Activated T-cell treated with anti-CD3 and anti-CD28 coated beads for 4 hours (primary cell): ENCODE results near the gene MACIR.
"Not testable (repeated sequence)": the region's sequence is repeated elsewhere in the genome, so short reads cannot be mapped to it uniquely, and the experiment has no call there.

Source experiments
- DNase-seq: peaks from one replicate; pipeline ENCODE4 v3.0.0-alpha.2; 2020

MACIR gene, protein sequence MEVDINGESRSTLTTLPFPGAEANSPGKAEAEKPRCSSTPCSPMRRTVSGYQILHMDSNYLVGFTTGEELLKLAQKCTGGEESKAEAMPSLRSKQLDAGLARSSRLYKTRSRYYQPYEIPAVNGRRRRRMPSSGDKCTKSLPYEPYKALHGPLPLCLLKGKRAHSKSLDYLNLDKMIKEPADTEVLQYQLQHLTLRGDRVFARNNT

GRCh38 chr5:103258368-103258956 lies at the start of gene MACIR:
MACIR (plus strand) TSS chr5:103258763; CDS start chr5:103275920, 17,157 bp downstream.
- peak; percentile 86 for DNase-seq

GRCh38 chr5:103209065-103209464 lies 49.5 kb upstream of the MACIR start:
- no peak for DNase-seq

GRCh38 chr5:103210952-103211351 lies 47.6 kb upstream of the MACIR start:
- DNase-seq: no peak

- DNase-seq: no peak
Observed at GRCh38 chr5:103211576-103212561, 46.7 kb upstream of the MACIR start.

- DNase-seq: no peak
Observed at GRCh38 chr5:103216137-103216536, 42.4 kb upstream of the MACIR start.

DNA sequence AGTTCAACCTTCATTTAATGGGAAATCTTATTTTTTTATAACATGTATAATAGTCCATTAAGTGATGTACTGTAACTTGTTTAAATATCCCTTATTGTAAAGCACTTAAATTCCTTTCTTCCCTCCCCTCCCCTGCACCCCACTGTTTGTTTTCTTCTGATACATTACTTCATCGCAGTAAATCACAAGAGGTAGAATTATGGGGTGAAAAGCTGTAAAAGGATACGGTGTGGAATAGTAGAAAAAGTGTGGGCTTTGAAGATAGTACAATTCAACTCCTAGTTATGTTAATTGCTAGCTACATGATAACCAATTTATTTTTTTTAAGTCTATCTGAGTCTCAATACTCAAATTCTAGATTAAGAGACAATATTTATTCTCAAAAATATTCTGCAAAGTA lies 41.9 kb upstream of the MACIR start:
- no peak for DNase-seq

GRCh38 chr5:103217101-103217500 lies 41.5 kb upstream of the MACIR start:
- no peak for DNase-seq

- no peak for DNase-seq
Observed at GRCh38 chr5:103218164-103218563, 40.4 kb upstream of the MACIR start.

DNA sequence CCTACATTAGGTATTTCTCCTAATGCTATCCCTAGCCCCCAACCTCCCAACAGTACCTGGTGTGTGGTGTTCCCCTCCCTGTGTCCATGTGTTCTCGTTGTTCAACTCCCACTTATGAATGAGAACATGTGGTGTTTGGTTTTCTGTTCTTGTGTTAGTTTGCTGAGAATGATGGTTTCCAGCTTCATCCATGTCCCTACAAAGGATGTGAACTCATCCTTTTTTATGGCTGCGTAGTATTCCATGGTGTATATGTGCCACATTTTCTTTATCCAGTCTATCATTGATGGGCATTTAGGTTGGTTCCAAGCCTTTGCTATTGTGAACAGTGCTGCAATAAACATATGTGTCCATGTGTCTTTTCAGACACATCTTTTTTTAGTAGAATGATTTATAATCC lies 39.5 kb upstream of the MACIR start:
- DNase-seq: not testable (repeated sequence)

DNA sequence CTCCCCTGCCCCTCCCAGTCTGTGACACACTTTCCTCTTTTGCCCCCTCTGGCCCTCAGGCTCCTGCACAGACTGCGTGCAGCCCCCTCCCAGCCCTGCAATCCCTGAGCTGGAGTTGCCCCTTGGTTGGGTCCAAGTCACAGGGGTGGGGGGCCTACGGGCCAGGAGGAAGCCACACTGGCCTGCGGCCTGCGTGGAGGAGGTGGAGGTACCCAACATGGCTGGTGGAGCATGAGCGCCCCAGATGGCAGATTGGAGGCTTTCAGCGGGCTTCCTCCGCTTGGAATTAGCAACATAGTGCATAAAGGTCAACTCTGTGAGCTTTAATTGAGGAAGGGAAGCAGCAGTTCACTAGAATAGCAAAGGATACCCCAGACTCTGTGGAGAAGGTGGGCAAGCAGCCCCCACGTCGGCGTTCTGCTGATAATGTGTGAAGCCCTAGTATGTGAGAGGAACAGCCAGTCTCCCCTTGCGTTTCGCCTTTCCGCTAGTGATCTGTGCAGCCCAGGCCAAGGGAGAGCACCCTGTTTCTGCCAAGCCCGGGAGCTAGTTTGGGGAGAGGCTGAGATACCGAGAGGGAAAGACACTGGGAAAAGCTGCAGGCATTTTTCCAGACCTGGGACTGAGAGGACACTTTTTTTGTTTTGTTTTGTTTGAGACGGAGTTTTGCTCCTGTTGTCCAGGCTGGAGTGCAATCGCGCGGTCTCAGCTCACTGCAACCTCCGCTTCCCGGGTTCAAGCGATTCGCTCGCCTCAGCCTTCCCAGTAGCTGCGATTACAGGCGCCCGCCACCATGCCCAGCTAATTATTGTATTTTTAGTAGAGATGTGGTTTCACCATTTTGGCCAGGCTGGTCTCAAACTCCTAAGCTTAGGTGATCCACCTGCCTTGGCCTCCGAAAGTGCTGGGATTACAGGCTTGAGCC lies 35.3 kb upstream of the MACIR start:
- DNase-seq: no peak

- DNase-seq: peak; percentile 1
Observed at GRCh38 chr5:103224118-103224893, 34.3 kb upstream of the MACIR start.

GRCh38 chr5:103224894-103225246 lies 33.7 kb upstream of the MACIR start:
- no peak for DNase-seq

DNA sequence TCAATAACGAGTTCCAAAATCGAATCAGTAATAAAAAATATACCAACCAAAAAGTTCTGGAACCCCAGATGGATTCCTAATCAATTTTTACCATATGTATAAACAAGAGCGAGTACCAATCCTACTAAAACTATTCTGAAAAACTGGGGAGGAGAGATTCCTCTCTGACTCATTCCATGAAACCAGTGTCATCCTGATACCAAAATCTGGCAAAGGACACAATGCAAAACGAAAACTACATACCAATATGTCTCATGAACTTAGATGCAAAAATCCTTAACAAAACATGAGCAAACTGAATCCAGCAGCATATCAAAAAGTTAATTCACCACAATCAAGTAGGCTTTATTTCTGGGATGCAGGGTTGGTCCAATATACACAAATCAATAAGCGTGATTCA lies 30.5 kb upstream of the MACIR start:
- no peak for DNase-seq

GRCh38 chr5:103228588-103228987 lies 30.0 kb upstream of the MACIR start:
- DNase-seq: no peak

DNA sequence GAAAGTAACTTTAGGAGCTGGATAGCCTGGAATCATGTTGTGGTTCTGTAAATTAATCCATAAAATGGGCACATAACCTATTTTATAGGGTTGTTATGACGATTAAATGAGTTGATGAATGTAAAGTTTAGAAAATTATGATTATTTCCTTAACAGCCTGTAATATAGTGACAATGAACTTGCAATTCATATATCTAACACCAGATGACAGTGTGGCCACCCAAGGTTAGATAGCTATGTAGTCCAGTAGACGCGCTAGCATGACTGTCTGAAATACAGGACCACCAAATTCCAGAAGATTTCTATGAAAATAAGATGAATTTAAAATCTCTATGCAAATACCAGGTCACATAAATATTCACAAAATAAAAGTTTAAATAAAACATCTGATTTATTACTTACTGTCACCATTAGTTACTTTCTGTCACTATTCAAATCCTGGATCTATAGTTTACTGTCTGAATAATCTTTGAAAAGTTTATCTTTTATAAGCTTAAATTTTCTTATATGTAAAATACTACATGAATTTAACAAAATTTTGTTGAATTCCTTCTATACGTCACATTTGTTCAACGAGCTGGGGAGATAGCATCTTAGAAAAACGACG lies 26.1 kb upstream of the MACIR start:
- DNase-seq: no peak

- no peak for DNase-seq
Observed at GRCh38 chr5:103234239-103234975, 24.2 kb upstream of the MACIR start.

- DNase-seq: no peak
Observed at GRCh38 chr5:103235891-103236290, 22.7 kb upstream of the MACIR start.

DNA sequence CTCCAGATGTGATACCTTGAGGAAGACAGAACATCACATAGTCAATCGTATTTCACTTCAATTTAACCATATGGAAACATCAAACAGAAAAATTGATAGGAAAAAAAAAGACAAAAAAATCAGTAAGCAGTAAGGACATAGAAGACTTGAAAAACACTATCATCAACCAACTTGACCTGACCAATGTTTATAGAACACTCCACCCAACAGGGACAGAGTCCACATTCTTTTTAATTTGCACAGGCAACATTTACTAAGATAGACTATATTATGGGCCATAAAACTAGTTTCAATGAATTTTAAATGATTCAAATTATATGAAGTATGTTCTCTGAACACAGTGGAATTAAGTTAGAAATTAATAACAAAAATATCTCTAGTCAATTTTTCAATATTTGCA lies 20.8 kb upstream of the MACIR start:
- DNase-seq: no peak

GRCh38 chr5:103243665-103244064 lies 14.9 kb upstream of the MACIR start:
- DNase-seq: no peak

- no peak for DNase-seq
Observed at GRCh38 chr5:103244398-103244797, 14.2 kb upstream of the MACIR start.

DNA sequence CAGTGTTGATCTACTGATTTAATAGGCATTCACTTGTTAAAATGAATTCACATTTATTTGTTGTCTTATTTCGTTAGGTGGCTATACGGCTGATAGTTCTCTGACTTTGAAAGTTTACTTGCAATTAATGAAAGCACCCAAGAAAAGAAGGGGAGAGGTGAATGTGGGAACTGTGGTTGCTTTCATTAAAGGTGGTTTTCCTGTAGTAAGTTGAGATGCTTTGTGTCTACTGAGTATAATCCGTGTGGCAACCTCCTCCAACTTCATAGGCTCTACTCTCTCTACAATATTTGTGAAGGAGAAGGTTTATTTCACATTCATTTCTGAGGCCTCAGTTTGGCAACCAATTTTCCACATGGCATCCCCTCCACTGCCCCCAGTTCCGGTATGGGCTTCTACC lies 12.8 kb upstream of the MACIR start:
- no peak for DNase-seq
